ENCODE measurements around the gene FOCAD.

DNA sequence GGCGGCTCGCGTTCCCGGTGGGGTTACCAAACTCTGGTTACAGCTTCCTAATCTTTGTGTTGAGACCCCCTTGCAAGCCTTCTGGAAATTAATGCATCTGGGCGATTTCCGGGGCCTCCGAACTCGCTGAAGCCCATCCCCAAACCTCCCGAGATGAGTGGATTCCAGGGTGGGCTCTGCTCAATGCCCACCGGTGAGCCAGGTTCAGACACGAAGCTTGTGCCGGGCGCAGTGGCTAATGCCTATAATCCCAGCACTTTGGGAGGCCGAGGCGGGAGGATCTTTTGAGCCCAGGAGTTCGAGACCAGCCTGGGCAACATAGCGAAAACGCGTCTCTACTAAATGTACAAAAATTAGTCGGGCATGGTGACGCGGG, 347.7 kb downstream of the FOCAD start:
- TF ChIP-seq, protein P1, sequence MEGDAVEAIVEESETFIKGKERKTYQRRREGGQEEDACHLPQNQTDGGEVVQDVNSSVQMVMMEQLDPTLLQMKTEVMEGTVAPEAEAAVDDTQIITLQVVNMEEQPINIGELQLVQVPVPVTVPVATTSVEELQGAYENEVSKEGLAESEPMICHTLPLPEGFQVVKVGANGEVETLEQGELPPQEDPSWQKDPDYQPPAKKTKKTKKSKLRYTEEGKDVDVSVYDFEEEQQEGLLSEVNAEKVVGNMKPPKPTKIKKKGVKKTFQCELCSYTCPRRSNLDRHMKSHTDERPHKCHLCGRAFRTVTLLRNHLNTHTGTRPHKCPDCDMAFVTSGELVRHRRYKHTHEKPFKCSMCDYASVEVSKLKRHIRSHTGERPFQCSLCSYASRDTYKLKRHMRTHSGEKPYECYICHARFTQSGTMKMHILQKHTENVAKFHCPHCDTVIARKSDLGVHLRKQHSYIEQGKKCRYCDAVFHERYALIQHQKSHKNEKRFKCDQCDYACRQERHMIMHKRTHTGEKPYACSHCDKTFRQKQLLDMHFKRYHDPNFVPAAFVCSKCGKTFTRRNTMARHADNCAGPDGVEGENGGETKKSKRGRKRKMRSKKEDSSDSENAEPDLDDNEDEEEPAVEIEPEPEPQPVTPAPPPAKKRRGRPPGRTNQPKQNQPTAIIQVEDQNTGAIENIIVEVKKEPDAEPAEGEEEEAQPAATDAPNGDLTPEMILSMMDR (IDR thresholded peaks at IDR 0.05): no peak
- no peak for TF ChIP-seq POLR2A (IDR thresholded peaks at IDR 0.05)
